Cerebellar nuclear complex (tissue), 1 donor: Measurements from ENCODE around the gene UBAP1.
"Not testable (repeated sequence)": the region's sequence is repeated elsewhere in the genome, so short reads cannot be mapped to it uniquely, and the experiment has no call there.

Experiments
- DNase-seq, 2 experiments: peaks; one replicate each; lab custom pipeline; 2025; lab: John Stamatoyannopoulos, UW

Gene UBAP1

DNA sequence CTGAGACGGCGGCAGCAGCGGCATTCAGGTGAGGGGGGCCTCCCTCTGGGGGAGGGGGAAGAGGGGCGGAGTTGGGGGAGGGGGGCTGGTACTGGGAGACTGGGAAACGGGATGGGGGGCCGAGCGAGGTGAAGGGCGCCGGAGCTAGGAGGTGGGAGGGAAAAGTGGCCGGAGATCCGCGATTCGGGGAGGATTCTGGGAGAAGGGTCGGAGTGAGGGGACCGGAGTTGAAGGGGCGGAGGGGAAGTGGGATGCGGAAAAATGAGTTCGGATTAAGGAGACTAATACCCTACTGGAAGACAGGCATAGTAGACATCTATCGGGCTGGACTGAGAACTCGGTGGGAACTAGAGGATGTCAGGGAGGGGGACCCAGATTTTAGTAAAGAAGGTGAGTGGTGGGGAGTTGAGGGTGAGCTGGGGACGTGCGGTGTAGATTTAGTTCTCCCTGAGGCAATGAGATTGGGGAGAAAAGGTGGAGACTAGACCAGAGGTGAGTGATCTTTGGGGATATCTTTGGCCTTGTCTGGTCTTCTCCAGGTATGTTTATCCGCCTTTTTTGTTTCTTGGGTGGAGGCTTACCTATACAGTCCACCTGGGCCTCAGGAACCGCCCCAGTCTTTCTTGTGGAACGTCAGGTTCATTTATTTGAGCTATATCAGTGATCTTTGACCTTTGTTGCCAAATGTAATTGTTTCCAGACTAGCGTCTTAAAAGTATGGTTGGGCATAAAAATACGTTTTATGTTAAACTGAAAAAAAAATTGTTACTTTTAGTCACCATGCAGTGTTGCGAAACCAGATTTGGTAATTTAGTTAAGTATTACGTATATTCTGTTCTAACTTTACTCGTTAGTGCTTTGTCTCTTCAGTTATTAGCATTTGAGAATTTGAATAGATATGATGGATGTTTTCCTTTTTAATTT lies 632 bp downstream of the UBAP1 start:
- DNase-seq, result no peak

DNA sequence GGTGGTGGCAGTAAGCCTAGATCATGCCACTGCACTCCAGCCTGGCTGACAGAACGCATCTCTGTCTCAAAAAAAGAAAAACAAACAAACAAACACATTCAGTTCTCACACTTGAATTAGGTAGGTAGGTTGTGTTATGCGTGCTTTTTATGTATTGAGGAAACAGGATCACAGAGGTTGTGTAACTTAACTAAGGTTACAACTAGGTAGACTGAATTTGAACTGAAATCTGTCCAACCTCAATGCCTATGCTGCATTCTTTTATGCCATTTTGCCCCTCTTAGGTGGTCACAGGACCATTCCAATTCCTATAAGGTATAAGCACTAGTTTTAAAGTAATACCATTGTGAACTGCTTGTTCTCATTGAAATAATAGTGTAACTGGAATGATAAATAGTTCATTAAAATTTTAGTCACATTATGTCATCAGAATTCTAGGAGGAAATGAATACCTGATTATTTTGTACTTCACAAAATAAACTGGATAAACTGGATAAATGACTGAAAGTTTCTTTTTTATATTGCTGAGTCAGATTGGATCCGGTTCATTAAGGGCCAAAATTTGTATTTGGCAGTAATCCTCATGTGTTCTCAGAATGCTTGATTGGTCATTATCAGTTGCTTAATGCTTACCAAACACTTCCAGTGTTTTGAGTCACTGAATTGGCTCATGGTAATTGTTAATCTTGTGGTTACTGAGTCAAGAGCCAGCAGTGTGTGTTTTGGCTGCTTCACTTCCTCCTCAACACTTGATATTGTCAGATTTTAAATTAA lies 7.1 kb downstream of the UBAP1 start:
- no peak for DNase-seq

DNA sequence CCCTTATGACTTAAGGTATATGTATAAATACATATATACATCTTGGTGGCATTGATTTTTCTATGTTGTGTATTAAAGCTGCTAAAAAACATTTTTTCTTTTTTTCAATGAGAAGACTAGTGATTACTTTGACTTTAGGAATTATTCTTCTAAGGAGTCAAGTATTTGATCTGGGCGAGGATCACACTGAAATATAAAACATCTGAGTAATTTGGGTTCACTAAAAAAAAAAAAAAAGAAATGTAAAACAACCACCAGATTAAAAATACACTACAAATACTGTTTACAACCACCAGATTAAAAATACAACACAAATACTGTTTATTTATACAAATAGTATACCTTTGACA lies 9.0 kb downstream of the UBAP1 start:
- no peak for DNase-seq

DNA sequence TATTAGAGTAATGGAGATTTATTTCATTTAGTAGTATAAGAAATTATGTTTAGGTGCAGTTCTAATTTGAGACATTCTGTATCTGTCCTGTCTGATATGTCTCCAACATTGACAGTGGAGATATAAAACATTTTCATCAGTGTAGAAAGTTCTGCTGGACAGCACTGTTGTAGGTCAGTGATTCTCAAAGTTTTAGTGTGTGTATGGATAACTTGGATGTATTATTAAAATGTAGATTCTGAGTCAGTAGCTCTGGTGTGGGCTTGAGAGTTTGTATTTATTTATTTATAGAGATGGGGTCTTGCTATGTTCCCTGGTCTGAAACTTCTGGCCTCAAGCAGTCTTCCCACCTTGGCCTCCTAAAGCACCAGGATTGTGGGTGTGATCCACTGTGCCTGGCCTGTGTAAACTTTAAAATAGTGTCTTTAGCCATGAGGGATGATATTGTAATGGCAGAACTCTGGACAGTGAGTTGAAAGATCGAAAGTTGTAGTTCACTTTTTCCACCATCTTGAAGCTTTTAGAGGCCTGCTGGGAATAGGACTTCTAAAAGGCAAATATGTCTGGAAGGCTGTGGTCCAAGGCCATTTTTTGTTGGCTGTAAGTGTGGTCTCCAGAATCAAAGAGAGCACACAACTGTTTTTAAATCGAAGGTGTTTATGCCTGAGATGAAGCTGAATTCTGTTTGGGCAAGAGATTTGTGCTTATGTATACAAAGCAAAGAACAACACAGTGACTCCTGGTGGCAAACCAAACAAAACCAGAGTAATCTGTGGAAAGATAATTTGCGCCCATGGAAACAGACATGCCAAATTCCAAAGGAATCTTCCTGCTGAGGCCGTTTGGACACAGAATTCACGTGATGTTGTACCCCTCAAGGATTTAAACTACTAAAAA lies 12.4 kb downstream of the UBAP1 start:
- no peak for DNase-seq

DNA sequence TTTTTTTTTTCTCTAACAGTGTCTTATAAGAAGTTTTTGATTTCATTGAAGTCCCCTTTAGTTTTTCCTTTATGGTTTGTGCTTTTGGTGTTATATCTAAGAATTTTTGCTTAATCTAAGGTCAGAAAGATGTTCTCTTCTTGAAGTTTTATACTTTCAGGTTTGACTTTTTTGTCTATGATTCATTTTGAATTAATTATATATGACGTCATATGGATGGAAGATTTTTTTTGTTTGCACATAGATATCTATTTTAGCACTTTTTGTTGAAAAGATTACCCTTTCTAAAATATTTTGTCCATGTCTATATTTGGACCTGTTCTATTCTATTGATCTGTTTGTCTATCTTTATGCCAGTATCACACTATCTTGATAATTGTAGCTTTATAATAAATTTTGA lies 16.3 kb downstream of the UBAP1 start:
- DNase-seq, result no peak

DNA sequence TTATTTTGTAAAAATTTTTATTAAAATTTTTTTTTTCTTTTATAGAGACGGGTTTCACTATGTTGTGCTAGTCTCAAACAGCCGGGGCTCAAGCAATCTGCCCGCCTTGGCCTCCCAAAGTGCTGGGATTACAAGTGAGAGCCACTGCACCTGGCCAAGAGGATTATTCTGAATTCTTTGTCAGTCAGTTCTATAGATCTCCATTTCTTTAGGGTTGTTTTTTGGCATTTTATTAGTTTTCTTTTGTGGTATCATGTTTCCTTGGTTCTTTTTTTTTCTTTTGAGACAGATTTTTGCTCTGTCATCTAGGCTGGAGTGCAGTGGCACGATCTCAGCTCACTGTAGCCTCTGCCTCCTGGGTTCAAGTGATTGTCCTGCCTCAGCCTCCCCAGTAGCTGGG lies 18.4 kb downstream of the UBAP1 start:
- not testable (repeated sequence) for DNase-seq

DNA sequence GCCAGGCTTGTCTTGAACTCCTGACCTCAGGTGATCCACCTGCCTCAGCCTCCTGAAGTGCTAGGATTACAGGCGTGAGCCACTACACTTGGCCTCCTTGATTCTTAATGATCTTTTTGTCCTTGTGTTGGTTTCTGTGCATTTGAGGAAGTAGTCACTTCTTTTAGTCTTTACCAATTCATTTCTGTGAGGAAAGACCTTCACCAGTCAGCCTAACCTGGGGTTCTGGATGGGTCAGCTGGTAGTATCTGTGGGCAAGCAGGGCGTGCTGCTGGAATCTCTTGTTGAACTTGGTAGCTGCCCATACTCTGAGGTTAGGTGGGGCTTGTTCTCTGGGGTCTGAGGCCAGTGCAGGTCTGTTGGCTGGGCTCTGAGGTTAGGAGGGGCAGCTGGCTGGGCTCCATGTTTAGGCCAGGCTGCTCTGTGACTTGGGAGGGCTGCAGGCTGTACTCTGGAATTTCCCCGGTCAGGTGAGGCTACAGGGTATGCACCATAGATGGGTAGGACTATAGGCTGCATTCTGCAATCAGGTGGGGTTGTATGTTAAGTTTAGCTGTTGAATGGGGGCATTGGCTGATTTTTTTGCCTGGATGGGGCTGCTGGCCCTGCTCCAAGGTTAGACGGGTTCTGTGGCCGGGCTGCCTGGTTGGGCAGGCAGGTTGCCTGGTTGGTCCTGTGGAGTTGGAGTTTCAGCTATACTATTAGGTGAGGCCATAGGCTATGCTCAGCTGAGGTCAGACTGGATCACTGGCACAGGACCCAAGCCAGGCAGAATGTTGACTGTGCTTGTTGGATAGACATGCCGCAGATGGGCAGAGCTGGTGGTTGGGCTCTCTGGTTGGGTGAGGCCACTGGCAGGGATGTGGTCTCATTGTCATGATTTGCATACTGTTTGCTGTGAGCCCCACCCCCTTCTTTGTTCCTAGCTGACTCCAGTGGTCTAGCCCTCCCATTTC lies 19.2 kb downstream of the UBAP1 start:
- no peak for DNase-seq

DNA sequence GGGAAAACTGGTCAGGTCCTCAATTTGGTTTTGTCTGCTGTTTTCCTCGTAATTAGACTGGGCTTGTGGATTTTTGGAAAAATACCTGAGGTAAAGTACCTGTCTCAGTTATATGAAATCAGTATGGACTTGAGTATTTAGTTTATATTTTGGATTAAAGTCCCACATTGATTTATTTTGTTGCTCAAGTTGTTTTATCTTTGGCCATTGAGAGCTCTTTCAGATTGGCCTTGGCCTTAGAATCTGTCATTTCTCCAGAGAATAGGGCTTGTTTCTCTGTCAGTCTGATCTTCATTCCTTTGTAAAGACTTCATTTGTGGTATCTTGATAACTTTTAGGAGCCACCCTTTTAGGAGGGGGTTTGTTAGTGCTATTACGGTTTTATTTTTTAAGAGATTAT lies 21.2 kb downstream of the UBAP1 start:
- no peak for DNase-seq

DNA sequence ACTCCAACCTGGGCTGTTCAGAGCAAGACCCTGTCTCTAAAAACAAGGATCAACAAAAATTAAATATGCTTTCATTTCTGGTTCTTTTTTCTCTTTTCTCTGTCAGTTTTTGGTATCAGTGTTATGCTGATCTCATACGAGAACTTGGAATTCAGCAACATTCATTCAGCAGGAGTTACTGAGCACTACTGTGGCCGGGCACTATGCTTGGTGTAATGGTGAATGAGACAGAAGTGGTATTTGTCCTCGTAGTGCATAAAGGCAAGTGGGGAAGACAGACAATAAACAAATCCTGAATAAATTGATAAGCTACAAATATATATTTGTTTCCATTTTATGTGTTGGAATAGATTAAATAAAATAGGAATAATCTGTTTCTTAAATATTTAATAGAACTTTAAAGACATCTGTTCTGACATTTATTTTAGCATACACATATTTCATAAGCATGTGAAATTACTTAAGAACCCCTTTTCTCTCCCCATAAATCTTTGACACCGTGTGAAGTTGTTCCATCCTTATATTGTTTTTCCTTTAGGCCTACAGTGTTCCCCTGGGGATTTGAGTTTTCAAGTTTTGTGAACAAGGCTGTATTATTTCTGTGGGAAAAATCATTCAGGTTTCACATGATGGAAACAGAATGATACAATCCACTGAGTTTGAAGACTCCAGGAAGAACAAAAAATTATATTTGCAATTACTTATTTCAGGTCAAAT lies 24.6 kb downstream of the UBAP1 start:
- DNase-seq, result no peak

DNA sequence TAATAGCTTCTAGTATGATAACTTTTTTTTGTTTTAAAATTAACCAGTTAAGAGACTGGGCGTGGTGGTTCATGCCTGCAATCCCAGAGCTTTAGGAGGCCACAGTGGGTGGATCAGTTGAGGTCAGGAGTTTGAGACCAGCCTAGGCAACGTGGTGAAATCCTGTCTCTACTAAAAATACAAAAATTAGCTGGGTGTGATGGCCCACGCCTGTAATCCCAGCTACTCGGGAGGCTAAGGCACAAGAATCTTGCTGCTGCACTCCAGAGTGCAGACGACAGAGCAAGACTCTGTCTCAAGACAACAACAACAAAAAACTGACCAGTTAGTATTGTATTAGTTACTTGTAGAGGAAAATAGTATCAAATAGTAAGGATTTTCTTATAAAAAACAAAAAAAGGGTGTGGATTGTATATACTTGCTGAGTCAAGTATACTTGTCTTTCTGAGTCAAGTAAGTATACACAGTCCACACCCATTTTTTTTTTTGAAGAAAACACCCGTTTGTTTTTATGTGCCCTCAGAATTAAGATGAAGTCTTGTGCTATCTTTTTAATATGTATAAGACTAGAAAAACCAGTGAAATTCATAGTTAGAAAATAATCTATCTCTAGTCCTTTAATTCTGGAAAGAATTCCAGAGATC lies 25.3 kb downstream of the UBAP1 start:
- DNase-seq, result no peak

DNA sequence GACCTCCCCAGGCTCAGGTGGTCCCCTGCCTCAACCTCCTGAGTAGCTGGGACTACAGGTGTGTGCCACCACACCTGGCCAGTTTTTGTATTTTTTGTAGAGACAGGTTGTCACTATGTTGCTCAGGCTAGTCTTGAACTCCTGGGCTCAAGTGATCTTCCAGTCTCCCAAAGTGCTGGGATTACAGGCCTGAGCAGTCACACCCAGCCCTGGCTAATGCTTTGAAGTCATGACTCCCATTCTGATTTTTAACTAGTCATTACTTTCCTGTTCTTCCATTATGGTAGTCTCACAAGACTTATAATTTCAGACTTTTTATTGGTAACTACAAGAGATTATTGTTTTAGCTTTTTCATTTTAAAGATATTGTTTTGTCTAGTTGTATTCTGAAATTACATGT lies 26.3 kb downstream of the UBAP1 start:
- DNase-seq, result no peak

DNA sequence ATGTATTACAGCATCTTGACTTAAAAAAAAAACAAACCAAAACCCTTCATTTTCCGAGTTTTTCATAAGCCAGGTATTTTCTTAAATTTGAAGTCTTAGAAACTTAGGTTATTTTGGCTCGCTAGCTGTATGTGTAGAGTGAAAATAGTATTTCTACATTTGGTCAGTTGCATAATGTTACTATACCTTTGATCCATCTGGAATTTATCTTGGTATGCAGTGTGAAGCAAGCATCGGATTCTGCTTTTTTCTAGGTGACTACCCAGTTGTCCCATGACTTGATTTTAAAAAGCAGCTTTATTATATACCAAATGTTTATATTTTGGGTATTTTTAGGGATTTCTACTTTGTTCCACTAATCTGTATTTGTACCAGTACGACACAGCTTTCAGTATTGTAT lies 27.7 kb downstream of the UBAP1 start:
- DNase-seq, result no peak

DNA sequence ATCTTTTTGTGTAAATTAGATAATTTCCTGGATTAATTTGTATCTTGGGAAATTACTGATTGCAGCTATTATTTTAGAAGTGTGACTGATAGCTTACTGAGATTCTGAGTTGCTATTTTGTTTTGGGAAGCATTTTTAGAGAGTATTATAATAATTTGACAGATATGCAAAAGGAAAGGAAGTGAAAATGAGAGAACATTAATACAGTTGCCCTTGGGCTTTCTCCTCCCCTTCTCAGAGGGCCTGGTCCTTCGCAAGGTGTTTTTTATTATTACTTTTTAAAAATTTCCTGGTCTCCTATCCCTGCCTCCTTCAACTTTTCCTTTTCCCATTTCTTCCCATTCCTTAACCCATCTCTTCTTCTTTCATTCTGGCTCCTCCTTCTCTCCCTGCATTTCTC lies 32.6 kb downstream of the UBAP1 start:
- DNase-seq, result no peak

DNA sequence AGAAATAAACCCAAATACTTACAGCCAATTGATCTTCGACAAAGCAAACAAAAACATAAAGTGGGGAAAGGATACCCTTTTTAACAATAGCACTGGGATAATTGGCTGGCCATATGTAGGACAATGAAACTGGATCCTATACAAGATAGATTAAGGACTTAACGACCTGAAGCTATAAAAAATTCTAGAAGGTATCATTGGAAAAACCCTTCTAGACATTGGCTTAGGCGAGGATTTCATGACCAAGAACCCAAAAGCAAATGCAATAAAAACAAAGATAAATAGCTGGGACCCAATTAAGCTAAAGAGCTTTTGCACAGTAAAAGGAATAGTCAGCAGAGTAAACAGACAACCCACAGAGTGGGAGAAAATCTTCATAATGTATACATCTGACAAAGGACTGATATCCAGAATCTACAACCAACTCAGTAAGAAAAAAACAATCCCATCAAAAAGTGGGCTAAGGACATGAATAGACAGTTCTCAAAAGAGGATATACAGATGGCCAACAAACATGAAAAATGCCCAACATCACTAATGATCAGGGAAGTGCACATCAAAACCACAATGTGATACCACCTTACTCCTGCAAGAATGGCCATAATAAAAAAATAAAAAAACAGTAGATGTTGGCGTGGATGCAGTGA lies 35.6 kb downstream of the UBAP1 start:
- not testable (repeated sequence) for DNase-seq

DNA sequence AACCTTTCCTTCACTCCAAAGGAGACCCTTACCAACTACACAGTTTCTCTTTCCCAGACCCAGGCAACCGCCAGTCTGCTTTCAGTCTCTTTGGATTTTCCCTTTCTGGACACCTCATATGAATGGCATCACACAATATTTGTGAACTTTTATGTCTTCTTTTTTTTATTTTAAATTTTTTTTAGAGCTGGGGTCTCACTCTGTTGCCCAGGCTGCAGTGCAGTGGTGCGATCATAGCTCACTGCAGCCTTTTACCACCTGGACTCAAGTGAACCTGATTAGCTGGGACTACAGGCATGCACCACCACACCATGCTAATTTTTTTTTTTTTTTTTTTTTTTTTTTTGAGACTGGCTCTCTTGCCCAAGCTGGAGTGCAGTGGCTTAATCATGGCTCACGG lies 37.5 kb downstream of the UBAP1 start:
- no peak for DNase-seq

DNA sequence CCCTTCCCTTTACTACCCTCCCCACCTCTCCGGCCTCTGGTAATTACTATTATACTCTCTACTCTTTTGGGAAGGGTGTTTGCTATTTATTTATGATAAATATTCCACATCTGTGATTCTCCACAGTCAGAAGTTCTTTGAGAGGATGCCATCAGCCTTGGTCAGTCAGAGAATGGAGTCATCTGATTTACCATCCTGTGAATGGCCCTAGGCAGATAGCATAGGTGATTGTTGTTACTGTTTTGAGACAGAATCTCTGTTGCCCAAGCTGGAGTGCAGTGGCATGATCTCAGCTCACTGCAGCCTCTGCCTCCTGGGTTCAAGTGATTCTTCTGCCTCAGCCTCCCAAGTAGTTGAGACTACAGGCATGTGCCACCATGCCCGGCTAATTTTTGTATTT lies 38.2 kb downstream of the UBAP1 start:
- not testable (repeated sequence) for DNase-seq

DNA sequence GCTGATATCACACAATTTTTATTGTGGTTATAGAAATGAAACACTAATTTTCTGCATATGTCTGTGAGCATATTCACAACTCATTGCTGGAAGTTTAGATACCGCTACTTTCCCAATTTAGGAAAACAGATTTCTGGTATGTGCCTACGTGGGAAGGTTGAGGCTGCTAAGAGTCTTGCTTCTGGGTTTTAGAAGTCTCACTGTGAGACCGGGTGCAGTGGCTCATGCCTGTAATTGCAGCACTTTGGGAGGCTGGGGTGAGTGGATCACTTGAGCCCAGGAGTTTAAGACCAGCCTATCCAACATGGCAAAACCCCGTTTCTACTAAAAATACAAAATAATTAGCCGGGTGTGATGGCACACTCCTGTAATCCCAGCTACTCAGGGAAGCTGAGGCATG lies 39.6 kb downstream of the UBAP1 start:
- no peak for DNase-seq

DNA sequence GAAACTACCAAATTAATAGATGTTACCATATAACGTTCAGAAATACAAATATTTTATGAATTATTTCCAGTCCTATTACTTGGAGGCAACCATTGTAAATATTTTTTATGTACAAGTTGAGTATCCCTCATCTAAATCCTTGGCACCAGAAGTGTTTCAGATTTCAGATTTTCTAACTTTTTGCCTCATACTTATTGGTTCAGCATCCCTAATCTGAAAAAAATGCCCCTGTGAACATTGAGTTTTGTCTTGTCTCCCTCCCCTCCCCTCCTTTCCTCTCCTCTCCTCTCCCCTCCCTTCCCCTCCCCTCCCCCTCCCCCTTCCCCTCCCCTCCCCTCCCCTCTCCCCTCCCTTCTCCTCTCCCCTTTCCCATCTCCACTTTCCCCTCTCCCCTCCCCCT lies 40.6 kb downstream of the UBAP1 start:
- no peak for DNase-seq

DNA sequence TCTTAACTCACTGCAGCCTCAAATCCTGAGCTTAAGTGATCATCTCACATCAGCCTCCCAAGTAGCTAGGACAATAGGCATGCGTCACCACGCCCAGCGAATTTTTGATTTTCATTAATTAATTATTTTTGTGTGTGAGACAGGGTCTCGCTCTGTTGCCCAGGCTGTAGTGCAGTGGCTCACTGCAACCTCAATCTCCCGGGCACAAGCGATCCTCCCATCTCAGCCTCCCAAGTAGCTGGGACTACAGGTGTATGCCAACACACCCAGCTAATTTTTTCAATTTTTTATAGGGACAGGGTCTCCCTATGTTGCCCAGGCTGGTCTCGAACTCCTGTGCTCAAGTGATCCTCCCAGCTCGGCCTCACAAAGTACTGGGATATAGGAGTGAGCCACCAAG lies 41.4 kb downstream of the UBAP1 start:
- no peak for DNase-seq

DNA sequence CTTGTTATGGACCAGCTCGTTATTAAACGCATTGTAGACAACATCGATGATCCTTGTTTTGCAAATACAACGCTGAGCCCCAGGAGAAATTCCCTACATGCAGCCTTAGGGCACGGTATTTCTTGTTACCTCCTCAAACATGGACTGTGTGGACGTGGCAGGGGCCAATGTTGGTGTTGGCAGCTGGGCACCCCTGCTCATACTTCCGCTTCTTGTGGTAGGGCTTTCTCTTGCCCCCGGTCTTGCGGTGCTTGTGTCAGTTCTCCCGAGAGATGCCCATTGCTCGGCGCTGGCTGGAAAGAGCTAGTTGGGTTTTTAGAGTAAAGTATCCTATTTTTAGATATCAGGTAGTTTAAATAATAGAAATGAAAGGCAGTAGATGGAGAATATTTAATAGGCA lies 45.5 kb downstream of the UBAP1 start:
- DNase-seq, result no peak
